ENCODE measurements around the gene SLC41A3. TPM values are rescaled to one million over a fixed set of nuclear protein-coding genes. Genes with fewer than 3 reads are reported as not detected.

SLC41A3 gene
- total RNA-seq, 3 donors from 2014 or later = 23.0 to 33.9 (median 31.2) TPM

DNA sequence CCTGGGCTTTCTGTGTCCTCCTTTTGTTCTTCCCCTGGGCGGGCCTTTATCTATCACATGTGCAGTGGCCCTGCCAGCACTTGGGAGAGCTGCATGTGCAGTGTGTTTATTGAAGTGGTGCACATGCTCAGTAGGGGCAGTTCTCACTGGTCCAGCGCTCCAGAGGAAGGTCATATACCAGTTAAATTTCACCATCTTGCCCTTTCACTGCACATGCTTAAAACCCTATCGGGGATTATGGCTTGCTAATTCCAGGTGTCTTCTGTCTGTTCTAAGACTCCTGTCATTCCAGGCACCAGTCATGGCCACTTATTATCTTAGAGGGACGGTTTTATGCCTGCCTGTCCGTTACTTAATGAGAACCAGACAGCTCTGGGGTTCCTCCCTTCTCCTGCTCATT is 62.7 kb downstream of the SLC41A3 start:
- TF ChIP-seq, protein P1, sequence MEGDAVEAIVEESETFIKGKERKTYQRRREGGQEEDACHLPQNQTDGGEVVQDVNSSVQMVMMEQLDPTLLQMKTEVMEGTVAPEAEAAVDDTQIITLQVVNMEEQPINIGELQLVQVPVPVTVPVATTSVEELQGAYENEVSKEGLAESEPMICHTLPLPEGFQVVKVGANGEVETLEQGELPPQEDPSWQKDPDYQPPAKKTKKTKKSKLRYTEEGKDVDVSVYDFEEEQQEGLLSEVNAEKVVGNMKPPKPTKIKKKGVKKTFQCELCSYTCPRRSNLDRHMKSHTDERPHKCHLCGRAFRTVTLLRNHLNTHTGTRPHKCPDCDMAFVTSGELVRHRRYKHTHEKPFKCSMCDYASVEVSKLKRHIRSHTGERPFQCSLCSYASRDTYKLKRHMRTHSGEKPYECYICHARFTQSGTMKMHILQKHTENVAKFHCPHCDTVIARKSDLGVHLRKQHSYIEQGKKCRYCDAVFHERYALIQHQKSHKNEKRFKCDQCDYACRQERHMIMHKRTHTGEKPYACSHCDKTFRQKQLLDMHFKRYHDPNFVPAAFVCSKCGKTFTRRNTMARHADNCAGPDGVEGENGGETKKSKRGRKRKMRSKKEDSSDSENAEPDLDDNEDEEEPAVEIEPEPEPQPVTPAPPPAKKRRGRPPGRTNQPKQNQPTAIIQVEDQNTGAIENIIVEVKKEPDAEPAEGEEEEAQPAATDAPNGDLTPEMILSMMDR (IDR thresholded peaks at IDR 0.05) = no peak
- ATAC-seq (no peak), DNase-seq (no peak)
- Histone ChIP-seq H3K36me3 (ENCODE audit: low read depth) (no peaks in the 10 kb centered on the region), H3K4me3 (no peak overlapping the region), H3K9me3 (no peaks in the 10 kb centered on the region), H3K4me1 (ENCODE audit: low read depth) (no peaks in the 10 kb centered on the region)
- intact Hi-C loops (cut with DNase I, micrococcal nuclease) = no loop called here

DNA sequence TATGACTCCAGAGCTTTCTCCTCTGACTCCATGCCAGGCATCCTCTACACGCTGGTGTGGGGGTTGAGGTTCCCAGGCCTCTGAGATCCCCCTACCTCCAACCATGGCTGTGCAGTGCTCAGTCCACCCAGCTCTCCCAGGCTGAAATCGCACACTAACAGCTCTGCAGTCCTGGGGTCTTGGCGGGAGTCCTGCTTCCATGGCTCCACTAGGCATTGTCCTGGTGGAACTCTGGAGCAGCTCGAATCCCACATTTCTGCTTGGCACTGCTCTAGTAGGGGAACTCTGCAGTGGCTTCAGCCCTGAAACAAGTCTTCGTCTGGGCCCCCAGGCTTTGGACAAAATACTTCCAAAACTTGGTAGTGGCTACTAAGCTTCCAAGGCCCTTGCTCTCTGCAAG is 64.2 kb downstream of the SLC41A3 start:
- ATAC-seq (no peak), DNase-seq (no peak)
- intact Hi-C loops (cut with DNase I, micrococcal nuclease) = no loop called here
- Histone ChIP-seq H3K36me3 (ENCODE audit: low read depth) (no peaks in the 10 kb centered on the region), H3K9me3 (no peaks in the 10 kb centered on the region), H3K4me1 (ENCODE audit: low read depth) (no peaks in the 10 kb centered on the region), H3K4me3 (no peak overlapping the region)
- TF ChIP-seq, protein P1 (IDR thresholded peaks at IDR 0.05) = no peak

DNA sequence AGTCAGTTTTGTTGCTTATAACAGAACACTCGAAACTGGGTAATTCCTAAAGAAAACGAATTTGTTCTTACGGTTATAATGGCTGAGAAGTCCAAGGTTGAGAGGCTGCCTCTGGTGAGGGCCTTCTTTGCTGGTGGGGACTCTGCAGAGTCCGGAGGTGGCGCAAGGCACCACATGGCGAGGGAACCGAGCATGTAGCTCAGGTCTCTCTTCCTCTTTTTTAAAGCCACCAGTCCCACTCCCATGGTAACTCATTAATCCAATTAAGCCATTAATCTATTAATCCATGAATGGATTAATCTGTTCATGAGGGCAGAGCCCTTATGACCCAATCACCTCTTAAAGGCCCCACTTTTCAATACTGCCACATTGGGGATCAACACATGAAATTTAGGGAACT is 64.9 kb downstream of the SLC41A3 start:
- intact Hi-C loops (cut with DNase I, micrococcal nuclease) = no loop called here
- ATAC-seq (no peak), DNase-seq (no peak)
- Histone ChIP-seq H3K4me1 (ENCODE audit: low read depth) (no peaks in the 10 kb centered on the region), H3K9me3 (no peaks in the 10 kb centered on the region), H3K4me3 (no peak overlapping the region), H3K36me3 (ENCODE audit: low read depth) (no peaks in the 10 kb centered on the region)
- TF ChIP-seq, protein P1 (IDR thresholded peaks at IDR 0.05) = no peak

DNA sequence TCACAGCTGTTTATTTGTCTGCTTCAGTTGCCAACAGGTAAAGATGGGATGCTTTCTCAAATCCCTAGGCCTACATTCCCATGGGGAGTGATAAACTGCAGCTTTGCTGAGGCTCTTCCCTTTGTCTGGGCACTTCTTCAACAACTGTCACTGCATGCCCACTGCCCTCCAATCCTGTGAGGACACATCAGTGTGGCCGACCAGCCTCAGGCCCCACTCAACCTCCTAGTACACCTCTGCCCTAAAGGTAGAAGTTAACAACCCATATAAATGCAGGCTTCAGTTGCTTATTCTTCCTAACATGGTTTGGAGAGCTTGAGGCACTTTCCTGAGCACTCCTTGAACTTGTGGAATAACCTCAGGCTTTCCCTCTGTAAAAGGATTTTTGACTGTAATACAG is 65.4 kb downstream of the SLC41A3 start:
- DNase-seq (no peak), ATAC-seq (no peak)
- Histone ChIP-seq H3K36me3 (ENCODE audit: low read depth) (no peaks in the 10 kb centered on the region), H3K9me3 (no peaks in the 10 kb centered on the region), H3K4me1 (ENCODE audit: low read depth) (no peaks in the 10 kb centered on the region), H3K4me3 (no peak overlapping the region)
- TF ChIP-seq, protein P1 (IDR thresholded peaks at IDR 0.05) = no peak
- intact Hi-C loops (cut with DNase I, micrococcal nuclease) = no loop called here

DNA sequence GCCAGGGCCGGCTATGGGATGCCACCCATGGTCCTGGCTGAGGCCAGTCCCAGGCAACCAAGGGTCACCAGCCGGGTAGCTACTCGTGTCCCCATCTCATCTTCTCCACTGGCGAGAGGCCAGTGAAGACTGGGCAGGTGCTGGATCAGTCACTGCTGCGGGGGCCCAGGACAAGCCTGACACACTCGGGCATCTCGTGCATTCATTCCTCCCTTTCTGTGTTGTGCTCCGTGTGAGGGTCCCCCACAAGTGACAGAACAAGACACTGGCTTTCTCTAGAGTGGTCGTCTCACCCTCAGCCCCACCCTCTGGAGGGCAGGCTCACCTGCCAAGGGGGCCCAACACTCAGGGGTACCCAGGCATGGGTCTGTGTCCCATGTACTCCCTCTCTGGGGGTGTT is 66.6 kb downstream of the SLC41A3 start:
- Histone ChIP-seq H3K4me3 (no peak overlapping the region), H3K4me1 (ENCODE audit: low read depth) (no peaks in the 10 kb centered on the region), H3K36me3 (ENCODE audit: low read depth) (no peaks in the 10 kb centered on the region), H3K9me3 (no peaks in the 10 kb centered on the region)
- ATAC-seq (no peak), DNase-seq (no peak)
- TF ChIP-seq, protein P1 (IDR thresholded peaks at IDR 0.05) = no peak
- intact Hi-C loops (cut with DNase I, micrococcal nuclease) = no loop called here

DNA sequence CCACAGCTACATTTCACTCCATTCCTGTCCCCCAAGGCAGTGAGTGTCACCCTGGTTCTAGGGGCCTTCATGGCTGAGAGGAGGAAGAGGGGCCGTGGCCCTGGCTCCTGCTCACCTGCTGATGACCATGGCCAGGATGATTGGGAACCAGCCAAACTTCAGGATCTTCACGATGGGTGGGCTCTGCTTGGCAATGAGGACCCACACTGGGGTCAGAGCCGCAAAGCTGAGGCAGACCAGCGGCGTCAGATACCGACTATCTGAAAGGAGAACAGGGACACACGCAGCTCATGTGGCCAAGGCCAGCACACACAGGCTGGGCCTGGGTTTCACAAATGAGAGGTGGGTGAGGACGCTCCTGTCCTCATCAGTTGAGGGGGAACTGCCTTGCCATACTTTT is 67.3 kb downstream of the SLC41A3 start:
- Histone ChIP-seq H3K4me1 (ENCODE audit: low read depth) (no peaks in the 10 kb centered on the region), H3K9me3 (no peaks in the 10 kb centered on the region), H3K36me3 (ENCODE audit: low read depth) (no peaks in the 10 kb centered on the region), H3K4me3 (no peak overlapping the region)
- ATAC-seq (no peak), DNase-seq (no peak)
- TF ChIP-seq, protein P1 (IDR thresholded peaks at IDR 0.05) = no peak
- intact Hi-C loops (cut with DNase I, micrococcal nuclease) = no loop called here

Measured in mucosa of descending colon (tissue), 3 donors.